NOMO-1 treated with dmso at 0.1 percent for 144 hours (cell line): Measurements from ENCODE around the gene HSF5.

Experiments
- DNase-seq: peaks from one replicate; lab custom pipeline; 2025; ENCODE audit not compliant: unreplicated experiment; lab: John Stamatoyannopoulos, UW

The HSF5 gene

GRCh38 chr17:58487589-58488427, at the start of gene HSF5:
TSS of gene HSF5 (minus strand) at chr17:58488408. CDS start at chr17:58488274, 134 bp downstream.
- no peak for DNase-seq

GRCh38 chr17:58537266-58537665, 49.1 kb upstream of the HSF5 start:
- DNase-seq = no peak

GRCh38 chr17:58536542-58536941, 48.3 kb upstream of the HSF5 start:
- no peak for DNase-seq

- DNase-seq = no peak
Measured at GRCh38 chr17:58535431-58535830, 47.2 kb upstream of the HSF5 start.

GRCh38 chr17:58534901-58535421, 46.8 kb upstream of the HSF5 start:
- peak; percentile 80 for DNase-seq

- no peak for DNase-seq
Measured at GRCh38 chr17:58534331-58534730, 46.1 kb upstream of the HSF5 start.

- no peak for DNase-seq
Measured at GRCh38 chr17:58533616-58534188, 45.5 kb upstream of the HSF5 start.

- DNase-seq = no peak
Measured at GRCh38 chr17:58532555-58532951, 44.3 kb upstream of the HSF5 start.

- no peak for DNase-seq
Measured at GRCh38 chr17:58531661-58532554, 43.7 kb upstream of the HSF5 start.

- no peak for DNase-seq
Measured at GRCh38 chr17:58531122-58531521, 42.9 kb upstream of the HSF5 start.

- DNase-seq = no peak
Measured at GRCh38 chr17:58530655-58531054, 42.4 kb upstream of the HSF5 start.

GRCh38 chr17:58529275-58529674, 41.1 kb upstream of the HSF5 start:
- DNase-seq = no peak

GRCh38 chr17:58528443-58528842, 40.2 kb upstream of the HSF5 start:
- no peak for DNase-seq

- DNase-seq = no peak
Measured at GRCh38 chr17:58527949-58528348, 39.7 kb upstream of the HSF5 start.

GRCh38 chr17:58527306-58527705, 39.1 kb upstream of the HSF5 start:
- no peak for DNase-seq

GRCh38 chr17:58525239-58525638, 37.0 kb upstream of the HSF5 start:
- no peak for DNase-seq

- no peak for DNase-seq
Measured at GRCh38 chr17:58521680-58522079, 33.5 kb upstream of the HSF5 start.

GRCh38 chr17:58520843-58521430, 32.7 kb upstream of the HSF5 start:
- DNase-seq = no peak

GRCh38 chr17:58517928-58518609, 29.9 kb upstream of the HSF5 start:
- DNase-seq = peak; percentile 100

- no peak for DNase-seq
Measured at GRCh38 chr17:58517378-58517927, 29.2 kb upstream of the HSF5 start.
